Nucleus accumbens (tissue), 56 donors: ENCODE results near the gene PAIP2B.
A peak's percentile ranks its signal among the peaks of the same experiment; 100 is the strongest.

Experiments used
- DNase-seq, 56 donors: peaks; one replicate each; lab custom pipeline; 2025; lab: John Stamatoyannopoulos, UW

The PAIP2B gene

DNA sequence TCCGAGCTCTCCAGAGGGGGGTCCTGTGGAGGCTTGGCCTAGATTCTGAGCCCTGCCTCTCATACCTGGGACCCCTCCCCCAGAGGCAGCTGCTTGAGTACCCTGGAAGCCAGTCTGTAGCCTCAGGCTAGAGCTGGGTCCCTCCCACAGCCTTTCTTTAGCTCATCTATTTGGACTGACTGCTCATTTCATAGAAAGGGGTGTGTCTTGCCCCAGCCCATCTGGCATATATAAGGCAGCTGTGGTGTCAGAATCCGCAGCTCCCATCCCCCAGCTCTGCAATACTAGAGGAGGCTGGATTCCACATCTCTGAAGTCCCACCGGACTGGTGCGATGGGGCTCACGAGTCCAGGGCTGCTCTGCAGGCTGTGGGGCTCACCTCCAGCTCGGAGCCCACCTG is 70.3 kb downstream of the PAIP2B start:
- no peak for DNase-seq

DNA sequence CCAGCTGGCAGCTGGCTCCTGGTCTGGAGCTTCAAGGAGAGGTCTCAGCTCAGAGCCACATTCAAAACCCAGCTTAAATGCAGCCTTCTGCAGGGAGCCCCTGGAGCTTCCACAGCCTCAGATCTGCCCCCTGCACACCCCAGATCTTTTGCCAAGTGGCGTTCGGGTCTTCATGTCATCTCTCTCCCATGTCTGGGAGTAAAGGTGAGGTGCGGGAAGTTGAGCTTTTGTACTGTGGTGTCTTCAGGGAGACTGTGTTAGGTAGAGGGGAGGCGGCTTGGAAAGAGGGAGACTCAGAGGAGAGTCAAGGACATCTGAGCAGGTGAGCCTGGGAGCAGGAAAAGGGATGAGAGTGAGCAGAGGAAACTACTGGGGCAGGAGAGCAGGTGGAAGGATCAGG is 71.1 kb downstream of the PAIP2B start:
- no peak for DNase-seq

DNA sequence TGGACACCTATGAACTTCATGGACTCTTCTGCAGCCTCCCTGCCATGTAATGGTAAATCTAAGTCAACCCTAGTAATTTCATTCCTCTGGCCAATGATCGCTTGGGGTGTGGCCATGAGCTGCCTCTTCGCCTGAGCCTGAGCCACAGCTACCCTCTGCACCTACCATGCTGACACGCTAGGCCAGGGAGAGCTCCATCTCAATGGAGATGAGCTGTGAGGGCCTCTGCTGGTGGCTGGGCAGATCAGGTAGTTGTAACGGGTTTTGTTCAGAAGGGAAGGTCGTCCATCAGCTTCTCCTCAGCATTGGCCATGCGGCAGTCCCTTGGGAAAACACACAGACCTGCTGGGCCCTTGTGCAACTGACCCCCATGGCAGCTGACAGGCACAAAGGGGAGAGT is 72.1 kb downstream of the PAIP2B start:
- DNase-seq, result no peak

DNA sequence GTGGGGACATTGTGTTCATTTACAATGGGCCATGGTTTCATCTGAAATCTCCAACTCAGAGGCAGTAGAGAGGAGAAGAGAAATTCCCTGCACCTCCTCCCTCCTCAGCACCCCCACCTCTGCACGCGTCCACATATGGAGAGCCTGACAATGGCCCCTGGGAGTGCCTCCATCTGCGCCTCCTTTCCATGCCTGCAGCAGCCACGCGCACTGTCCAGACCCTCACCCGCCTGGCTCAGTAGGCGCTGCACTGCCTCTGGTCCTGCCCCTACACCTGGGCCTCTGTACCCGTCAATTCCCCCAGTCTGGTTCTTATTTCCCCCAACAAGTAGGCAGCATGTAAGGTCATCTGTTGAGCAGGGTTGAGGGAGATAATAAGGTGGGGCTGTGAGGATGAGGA is 72.6 kb downstream of the PAIP2B start:
- DNase-seq, result no peak

DNA sequence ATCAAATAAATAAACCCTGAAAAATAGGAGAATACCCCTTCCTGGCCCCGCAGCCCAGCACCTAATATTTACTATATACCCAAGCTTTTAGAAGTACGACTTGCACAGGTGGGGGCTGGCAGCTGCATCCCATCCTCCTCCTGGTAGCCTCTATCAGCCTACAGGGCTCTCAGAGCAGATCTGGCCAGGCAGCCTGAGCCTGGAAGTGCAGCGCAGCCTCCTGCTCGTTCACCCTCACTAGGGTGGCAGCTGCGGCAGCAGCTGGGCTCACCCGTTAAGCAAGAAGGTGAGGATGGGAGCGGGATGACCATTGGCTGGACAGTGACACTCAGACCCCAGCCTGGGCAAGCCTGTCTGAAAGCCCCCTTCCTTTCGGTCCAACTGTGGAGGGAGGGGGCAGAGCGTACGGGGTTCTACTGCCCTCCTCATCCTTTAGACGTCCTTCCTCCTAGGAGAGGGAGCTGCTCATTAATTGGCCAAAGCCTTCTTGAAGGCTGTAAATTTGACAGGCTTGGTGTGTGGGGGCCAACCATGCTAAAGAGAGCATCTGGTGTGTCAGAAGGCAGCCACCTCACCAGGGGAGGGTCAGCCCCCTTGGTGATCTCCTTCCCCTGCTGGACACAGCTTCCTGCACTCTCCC is 73.2 kb downstream of the PAIP2B start:
- no peak for DNase-seq

DNA sequence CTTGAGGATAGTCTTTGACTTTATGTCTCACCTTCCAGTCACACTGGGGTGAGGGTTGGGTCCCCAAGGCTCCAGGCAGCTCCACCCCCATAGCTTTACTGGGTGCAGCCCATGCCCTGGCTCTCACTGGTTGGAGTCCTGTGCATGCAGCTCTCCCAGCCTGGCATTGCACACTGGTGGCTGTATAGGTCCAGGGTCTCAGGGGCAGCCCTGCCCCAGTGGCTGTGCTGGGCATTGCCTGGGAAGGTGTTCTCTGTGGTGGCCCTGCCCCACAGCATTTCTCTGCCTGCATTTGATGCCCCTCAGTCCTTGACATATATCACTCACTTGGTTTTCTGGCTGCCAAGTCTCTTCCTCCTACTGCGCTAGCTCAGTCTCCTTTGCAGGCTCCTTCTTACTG is 75.3 kb downstream of the PAIP2B start:
- DNase-seq, result no peak

DNA sequence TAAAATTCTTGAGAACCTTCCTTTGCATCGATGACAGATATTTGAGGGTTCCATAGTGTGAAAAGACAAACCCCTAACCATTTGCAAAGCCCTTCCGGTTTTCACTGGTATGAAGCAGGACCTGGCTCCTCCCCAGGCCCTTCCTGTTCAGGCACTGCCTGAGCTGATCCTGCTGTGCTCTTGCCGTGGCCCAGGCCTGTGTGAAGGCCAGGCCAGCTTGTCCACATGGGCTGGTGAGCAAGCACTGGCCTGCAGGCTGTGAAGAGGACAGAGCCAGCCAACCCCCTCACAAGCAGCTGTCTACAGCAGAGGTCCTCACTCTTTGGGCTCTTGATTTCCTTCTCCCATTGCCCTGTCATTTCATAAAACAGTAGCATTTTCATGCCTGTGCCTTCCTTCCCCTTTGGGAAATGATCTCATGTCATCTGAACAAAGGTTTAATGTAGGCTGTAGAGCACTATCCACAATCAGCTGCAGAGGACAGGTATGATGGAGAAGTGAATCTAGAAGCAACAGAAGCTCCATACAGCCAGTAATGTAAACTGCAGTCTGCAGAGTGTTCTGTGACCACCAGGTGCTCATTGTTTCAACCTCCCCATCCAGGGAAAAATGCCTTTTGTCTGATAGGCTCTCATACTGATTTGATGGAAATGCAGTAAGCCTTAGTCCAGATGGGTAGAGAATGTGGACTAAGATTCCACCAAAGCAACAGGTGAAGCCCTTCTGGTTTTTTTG is 76.7 kb downstream of the PAIP2B start:
- DNase-seq, result no peak

DNA sequence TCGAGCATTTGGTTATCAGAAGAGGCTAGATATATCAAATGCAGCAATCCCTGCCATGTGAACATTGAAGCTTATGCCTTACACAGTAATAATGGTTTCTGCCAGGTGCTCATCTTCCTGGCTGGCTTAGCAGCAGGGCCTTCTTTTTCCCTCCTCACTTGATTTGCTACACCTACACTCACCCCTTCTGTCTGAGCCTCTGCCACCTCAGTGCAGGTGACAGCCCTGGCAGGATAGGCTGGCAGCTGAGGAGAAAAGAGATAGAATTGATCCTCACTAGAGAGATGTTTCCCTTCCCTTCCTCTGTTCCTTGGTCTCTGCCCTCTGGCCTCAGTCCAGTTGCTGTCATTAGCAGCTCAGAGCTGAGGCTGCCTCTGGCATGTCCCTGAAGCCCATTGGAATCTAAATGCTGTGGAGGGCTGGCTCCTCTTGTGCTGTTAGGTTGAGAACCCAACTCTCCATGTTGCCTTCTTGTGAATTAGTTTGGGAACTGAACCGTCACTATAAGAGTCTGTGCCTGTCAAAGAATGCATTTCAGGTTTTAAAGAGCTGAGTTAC is 78.3 kb downstream of the PAIP2B start:
- DNase-seq, result peak in 1 of 56 donors; percentile 15

DNA sequence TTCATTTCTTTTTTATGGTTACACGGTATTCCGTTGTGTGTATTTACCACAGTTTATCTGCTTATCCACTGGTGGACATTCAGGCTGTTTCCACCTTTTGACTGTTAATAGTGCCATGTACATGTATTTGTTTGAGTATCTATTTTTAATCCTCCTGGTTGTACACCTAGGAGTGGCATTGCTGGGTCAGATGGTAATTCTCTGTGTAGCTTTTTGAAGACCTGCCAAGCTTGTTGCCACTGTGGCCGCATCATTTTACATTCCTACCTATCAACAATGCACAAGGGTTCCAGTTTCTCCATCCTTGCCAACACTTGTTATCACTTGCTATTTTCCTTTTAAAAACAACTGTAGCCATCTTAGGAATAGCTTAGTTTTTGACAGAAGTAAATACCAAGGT is 83.1 kb downstream of the PAIP2B start:
- DNase-seq, result no peak

DNA sequence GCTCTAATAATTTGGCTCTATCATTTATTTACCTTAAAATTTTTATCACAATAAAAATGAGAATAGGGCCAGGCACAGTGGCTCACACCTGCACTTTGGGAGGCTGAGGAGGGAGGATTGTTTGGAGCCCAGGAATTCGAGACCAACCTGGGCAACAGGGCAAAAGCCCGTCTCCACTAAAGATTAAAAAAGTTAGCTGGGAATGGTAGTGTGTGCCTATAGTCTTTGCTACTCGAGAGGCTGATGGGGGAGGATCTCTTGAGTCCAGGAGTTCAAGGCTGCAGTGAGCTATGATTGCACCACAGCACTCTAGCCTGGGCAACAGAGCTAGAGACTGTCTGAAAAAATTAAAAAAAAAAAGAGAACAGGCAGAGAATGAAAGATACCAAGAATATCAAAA is 90.7 kb downstream of the PAIP2B start:
- DNase-seq, result no peak

DNA sequence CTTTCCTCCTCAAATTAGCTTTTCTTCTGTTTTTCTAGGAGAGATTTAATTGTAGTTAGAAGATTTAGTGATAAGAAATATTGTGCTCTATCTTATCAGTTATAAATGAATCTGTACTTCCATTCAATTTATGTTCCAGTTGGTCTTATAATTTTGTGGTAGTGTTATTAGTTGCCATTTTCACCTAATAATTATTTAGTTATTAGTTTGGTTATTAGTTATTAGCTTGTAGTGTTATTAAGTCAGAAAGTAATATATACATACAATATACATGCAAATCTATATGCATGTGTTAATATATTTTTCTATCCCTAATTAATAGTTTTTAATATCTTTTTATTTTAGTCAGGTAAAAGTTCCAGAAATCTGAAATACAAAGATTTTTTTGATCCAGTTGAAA is 93.3 kb downstream of the PAIP2B start:
- no peak for DNase-seq
